Activated B cell treated with CpG ODN at 0.5 μM for 24 hours (primary cell): ENCODE results near the gene SKI. TPM values are rescaled to one million over a fixed set of nuclear protein-coding genes. Genes with fewer than 3 reads are reported as not detected.

ENCODE experiments used
- ATAC-seq: fragments of 200-7000 bp; cut with Tn5 transposase; one replicate; pipeline ENCODE4 v1.10.0; 2021; ENCODE audit warnings: low read depth, mild to moderate bottlenecking, moderate library complexity
- CTCF ChIA-PET: fragments of 350-600 bp; sonication (Branson Sonifier 250); formaldehyde crosslinking; loops from one replicate; lab custom pipeline; 2021; ENCODE audit warnings: antibody characterized with exemption; lab: Charles Lee
- POLR2A ChIA-PET: fragments of 350-600 bp; sonication (Branson Sonifier 250); formaldehyde crosslinking; loops from one replicate; lab custom pipeline; 2021; ENCODE audit warnings: antibody characterized with exemption; lab: Charles Lee
- DNase-seq: peaks from one replicate; pipeline ENCODE4 v3.0.0; 2022
- H3K27ac Mint-ChIP-seq: one replicate; pipeline ENCODE4 v1.8.0; 2020; ENCODE audit warnings: mixed read lengths
- H3K27me3 Mint-ChIP-seq: one replicate; pipeline ENCODE4 v1.8.0; 2021; ENCODE audit warnings: mixed read lengths
- H3K36me3 Mint-ChIP-seq: one replicate; pipeline ENCODE4 v1.8.0; 2021; ENCODE audit warnings: low read depth, mixed read lengths
- H3K4me1 Mint-ChIP-seq: one replicate; pipeline ENCODE4 v1.8.0; 2021; ENCODE audit warnings: mixed read lengths
- H3K4me3 Mint-ChIP-seq: one replicate; pipeline ENCODE4 v1.8.0; 2020; ENCODE audit warnings: mild to moderate bottlenecking, mixed read lengths
- H3K9me3 Mint-ChIP-seq: one replicate; pipeline ENCODE4 v1.8.0; 2020; ENCODE audit warnings: mixed read lengths
- intact Hi-C: fragments of 100-400 bp; cut with micrococcal nuclease; formaldehyde crosslinking; loops from one replicate; pipeline ENCODE4 v1.15.1; 2024
- total RNA-seq: library from RNA; stranded (reverse); gene quantifications from 2 replicates; pipeline ENCODE4 v1.2.3, GENCODE V29; 2022
- TF ChIP-seq, protein P1 (sequence below): fragments of 200-600 bp; IDR thresholded peaks from one replicate; pipeline ENCODE4 v1.8.0; 2022; ENCODE audit warnings: antibody characterized with exemption, mild to moderate bottlenecking

SKI gene
- total RNA-seq, 1 donor from 2014 or later = 37.6 TPM

DNA sequence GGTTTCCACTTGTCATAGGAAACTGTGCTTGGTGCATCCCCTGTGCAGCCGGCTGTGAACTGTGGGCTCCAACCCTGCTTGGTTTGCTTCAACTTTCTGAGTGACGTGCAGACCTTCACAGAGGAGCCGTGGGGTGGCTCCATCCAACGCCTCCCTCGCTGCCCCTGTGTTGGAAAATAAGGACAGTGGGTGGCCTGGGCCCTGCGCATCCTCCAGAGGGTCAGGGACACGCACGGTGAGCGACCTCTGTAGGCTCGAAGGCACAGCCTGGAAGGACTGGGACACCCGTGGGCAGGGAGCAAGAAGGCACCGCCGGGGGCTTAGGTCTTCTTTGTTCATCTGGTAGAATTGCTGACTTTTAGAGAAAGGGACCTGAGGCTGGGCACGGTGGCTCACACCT, 27.1 kb upstream of the SKI start:
- Mint-ChIP-seq H3K36me3 (no peaks in the 10 kb centered on the region), H3K4me3 (no peak overlapping the region), H3K9me3 (no peaks in the 10 kb centered on the region), H3K4me1 (peaks cover 45% of the 10 kb centered on the region), H3K27ac (no peak overlapping the region), H3K27me3 (no peaks in the 10 kb centered on the region)
- ATAC-seq = no peak
- DNase-seq = no peak
- ChIA-PET CTCF (interaction anchor here (9.5 kb wide), 1 partner anchor 181 kb away, joined by 185 read pairs; no protein-coding TSS in a partner anchor), POLR2A (interaction anchor here (0.9 kb wide), 1 partner anchor 21 kb away, joined by 4 read pairs; no protein-coding TSS in a partner anchor)
- intact Hi-C loops = loop anchor here (10.0 kb wide), 1 partner anchor 54 kb away; no protein-coding TSS in a partner anchor
- TF ChIP-seq, protein P1, sequence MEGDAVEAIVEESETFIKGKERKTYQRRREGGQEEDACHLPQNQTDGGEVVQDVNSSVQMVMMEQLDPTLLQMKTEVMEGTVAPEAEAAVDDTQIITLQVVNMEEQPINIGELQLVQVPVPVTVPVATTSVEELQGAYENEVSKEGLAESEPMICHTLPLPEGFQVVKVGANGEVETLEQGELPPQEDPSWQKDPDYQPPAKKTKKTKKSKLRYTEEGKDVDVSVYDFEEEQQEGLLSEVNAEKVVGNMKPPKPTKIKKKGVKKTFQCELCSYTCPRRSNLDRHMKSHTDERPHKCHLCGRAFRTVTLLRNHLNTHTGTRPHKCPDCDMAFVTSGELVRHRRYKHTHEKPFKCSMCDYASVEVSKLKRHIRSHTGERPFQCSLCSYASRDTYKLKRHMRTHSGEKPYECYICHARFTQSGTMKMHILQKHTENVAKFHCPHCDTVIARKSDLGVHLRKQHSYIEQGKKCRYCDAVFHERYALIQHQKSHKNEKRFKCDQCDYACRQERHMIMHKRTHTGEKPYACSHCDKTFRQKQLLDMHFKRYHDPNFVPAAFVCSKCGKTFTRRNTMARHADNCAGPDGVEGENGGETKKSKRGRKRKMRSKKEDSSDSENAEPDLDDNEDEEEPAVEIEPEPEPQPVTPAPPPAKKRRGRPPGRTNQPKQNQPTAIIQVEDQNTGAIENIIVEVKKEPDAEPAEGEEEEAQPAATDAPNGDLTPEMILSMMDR = no peak

- intact Hi-C loops = loop anchor here (10.0 kb wide), 1 partner anchor 53 kb away; no protein-coding TSS in a partner anchor
- Mint-ChIP-seq H3K4me1 (peaks cover 47% of the 10 kb centered on the region), H3K9me3 (no peaks in the 10 kb centered on the region), H3K27ac (peak overlapping the region; percentile 70), H3K36me3 (no peaks in the 10 kb centered on the region), H3K4me3 (no peak overlapping the region), H3K27me3 (no peaks in the 10 kb centered on the region)
- ATAC-seq = no peak
- CTCF ChIA-PET = interaction anchor here (0.7 to 9.5 kb wide), 2 partner anchors 180 to 1222 kb away, joined by 3 to 185 read pairs; no protein-coding TSS in a partner anchor
- TF ChIP-seq, protein P1 = no peak
- POLR2A ChIA-PET = interaction anchor here (0.6 to 6.7 kb wide), 9 partner anchors 20 to 293 kb away, joined by 3 to 46 read pairs (median 4); partner anchors contain the start of genes MORN1, RER1 and SKI
- DNase-seq = no peak
Measured at GRCh38 chr1:2202008-2202575, 26.0 kb upstream of the SKI start.

DNA sequence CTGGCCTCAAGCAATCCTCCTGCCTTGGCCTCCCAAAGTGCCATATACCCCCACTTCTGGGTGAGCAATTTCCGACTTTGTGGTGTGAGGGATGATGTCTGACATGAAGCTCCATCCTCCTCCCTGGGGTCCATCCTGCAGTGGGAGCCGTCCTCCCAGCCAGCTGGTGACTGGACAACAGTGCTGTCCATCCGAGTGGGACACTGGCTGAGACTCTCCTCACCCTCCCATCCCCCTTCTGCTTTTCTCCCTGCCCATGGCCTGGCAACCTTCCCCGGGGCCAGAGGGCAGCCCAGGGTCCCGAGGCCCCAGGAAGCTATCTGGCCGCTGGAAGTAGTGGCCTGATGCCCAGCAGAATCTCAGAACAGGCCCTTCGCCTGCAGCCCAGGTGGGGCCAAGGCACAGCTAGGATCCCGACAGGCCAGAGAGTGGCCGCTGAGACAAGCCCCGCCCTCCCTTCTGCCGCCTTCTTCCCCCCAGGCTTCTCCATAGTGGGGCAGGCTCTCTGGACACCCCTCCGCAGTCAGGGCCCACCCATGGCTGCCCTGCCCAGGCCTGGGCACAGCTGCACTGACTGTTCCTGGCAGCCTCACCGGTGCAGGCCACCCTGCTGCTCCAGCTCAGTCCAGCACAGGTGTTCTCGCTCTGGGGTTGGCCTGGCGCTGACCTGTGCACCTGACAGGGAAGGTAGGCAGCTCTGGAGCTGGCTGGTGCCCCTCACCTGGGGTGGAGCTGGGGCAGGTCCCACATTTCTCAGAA, 25.1 kb upstream of the SKI start:
- Mint-ChIP-seq H3K4me3 (no peak overlapping the region), H3K36me3 (no peaks in the 10 kb centered on the region), H3K27me3 (no peaks in the 10 kb centered on the region), H3K9me3 (no peaks in the 10 kb centered on the region), H3K27ac (no peak overlapping the region), H3K4me1 (peaks cover 47% of the 10 kb centered on the region)
- ATAC-seq (no peak), DNase-seq (no peak)
- POLR2A ChIA-PET = interaction anchor here (0.6 to 6.7 kb wide), 9 partner anchors 8 to 346 kb away, joined by 3 to 46 read pairs (median 5); partner anchors contain the start of genes FAAP20, MORN1, RER1 and SKI
- CTCF ChIA-PET = interaction anchor here (1.4 to 9.5 kb wide), 2 partner anchors 8 to 179 kb away, joined by 4 to 185 read pairs; partner anchors contain the start of gene FAAP20
- TF ChIP-seq, protein P1 = no peak
- intact Hi-C loops = loop anchor here (10.0 kb wide), 1 partner anchor 52 kb away; no protein-coding TSS in a partner anchor

GRCh38 chr1:2203671-2204414, 24.3 kb upstream of the SKI start:
- H3K4me3 Mint-ChIP-seq = no peak overlapping the region
- ATAC-seq = no peak
- intact Hi-C loops = loop anchor here (1.0 to 10.0 kb wide), 6 partner anchors 9 to 345 kb away; partner anchors contain the start of genes PEX10 and TMEM52
- ChIA-PET CTCF (interaction anchor here (1.0 to 1.5 kb wide), 3 partner anchors 9 to 178 kb away, joined by 3 to 4 read pairs (median 4); partner anchors contain the start of gene FAAP20), POLR2A (interaction anchor here (0.9 to 6.7 kb wide), 9 partner anchors 9 to 382 kb away, joined by 3 to 46 read pairs (median 10); partner anchors contain the start of genes FAAP20, MORN1, PRXL2B and RER1)
- TF ChIP-seq, protein P1 = no peak
- no peaks in the 10 kb centered on the region for H3K36me3 Mint-ChIP-seq
- H3K27ac Mint-ChIP-seq = no peak overlapping the region
- no peak for DNase-seq
- H3K27me3 Mint-ChIP-seq = no peaks in the 10 kb centered on the region
- peaks cover 43% of the 10 kb centered on the region for H3K4me1 Mint-ChIP-seq
- no peaks in the 10 kb centered on the region for H3K9me3 Mint-ChIP-seq
